Fibroblast of lung (primary cell): ENCODE results near the gene LXN.

ENCODE experiments used
- CTCF ChIP-seq, 2 donors: IDR thresholded peaks in 1 of 2; conservative IDR thresholded peaks in 1 of 2; 1 replicate in 1 of 2; 2 replicates in 1 of 2; pipeline ENCODE4 v1.5.1; 2011 to 2012; ENCODE audit warnings: low read length in 2 of 2, control low read depth in 1 of 2, inconsistent platforms in 1 of 2, low read depth in 1 of 2, mild to moderate bottlenecking in 1 of 2
- EZH2 ChIP-seq: IDR thresholded peaks from 2 replicates; pipeline ENCODE4 v1.5.1; 2012; ENCODE audit warnings: low read length, control low read depth, mild to moderate bottlenecking; ENCODE audit errors: missing control alignments

GRCh38 chr3:158696618-158697017, 24.2 kb upstream of the LXN start:
- TF ChIP-seq CTCF (conservative IDR thresholded peaks at IDR 0.05 in 1 of 2, IDR thresholded peaks at IDR 0.05 in 1 of 2; ENCODE audit: low read depth in 1 of 2, low read length in 2 of 2) = no peak
- no peak for TF ChIP-seq EZH2
